Measurements from ENCODE around the gene RETREG2. TPM values are rescaled to one million over a fixed set of nuclear protein-coding genes. Genes with fewer than 3 reads are reported as not detected.

Gene RETREG2
- total and polyA plus RNA-seq, 2 of the 4 experiments (the other 2 are of a cell fraction) = 45.2 to 51.1 TPM

- Histone ChIP-seq H3K4me2 (ENCODE audit: low read depth, low read length) (no peak overlapping the region), H2BK5ac (ENCODE audit: low read depth, low read length, poor library complexity, severe bottlenecking) (no peak overlapping the region), H2AFZ (replicated peaks; ENCODE audit: low read length, poor library complexity) (no peak overlapping the region), H3K18ac (ENCODE audit: low read depth, low read length) (no peak overlapping the region), H3K4me3 (ENCODE audit: insufficient read depth, low read depth, low read length) (no peak overlapping the region), H2BK15ac (ENCODE audit: low read depth, low read length) (no peak overlapping the region), H3K14ac (replicated peaks; ENCODE audit: low read depth, low read length) (no peak overlapping the region), H3K56ac (ENCODE audit: extremely low read depth, insufficient read depth, low read length) (no peak overlapping the region), H2BK20ac (ENCODE audit: low read depth, low read length) (no peak overlapping the region), H3K27ac (ENCODE audit: insufficient read depth, low read length) (no peak overlapping the region), H4K91ac (ENCODE audit: insufficient read depth, low read depth, low read length) (no peak overlapping the region), H3K4ac (ENCODE audit: low read depth, low read length) (no peak overlapping the region), H3K23ac (ENCODE audit: low read depth, low read length) (no peak overlapping the region), H4K20me1 (ENCODE audit: insufficient read depth, low read length) (peaks cover 13% of the 10 kb centered on the region), H2AK9ac (replicated peaks; ENCODE audit: low read depth, low read length, poor library complexity) (peak overlapping the region; percentile 47), H3K79me1 (ENCODE audit: low read depth in 1 of 2, low read length in 2 of 2) (peaks cover 5 to 29% of the 10 kb centered on the region in 2 experiments; a peak in 3 of 4 replicates), H3K4me1 (ENCODE audit: control insufficient read depth, insufficient read depth, low read length) (peaks cover 16% of the 10 kb centered on the region), H3K27me3 (ENCODE audit: control insufficient read depth, insufficient read depth, low read length) (no peaks in the 10 kb centered on the region), H3K9ac (ENCODE audit: low read depth, low read length) (no peak overlapping the region), H3K9me3 (ENCODE audit: control insufficient read depth, insufficient read depth, low read length) (no peaks in the 10 kb centered on the region), H3K9me1 (ENCODE audit: insufficient read depth, low read length) (peaks cover 8% of the 10 kb centered on the region; the same call in 1 of the 2 replicates), H2BK120ac (ENCODE audit: low read depth, low read length) (no peak overlapping the region), H2AK5ac (ENCODE audit: low read depth, low read length) (no peak overlapping the region), H4K5ac (ENCODE audit: low read depth, low read length) (no peak overlapping the region), H3K36me3 (ENCODE audit: control insufficient read depth, insufficient read depth, low read length) (peaks cover 54% of the 10 kb centered on the region), H4K8ac (ENCODE audit: low read depth in 2 of 2, low read length in 2 of 2) (no peak overlapping the region)
- DNase-seq (no peak), ATAC-seq (ENCODE audit: low read depth) (no peak)
- in situ Hi-C loops (cut with MboI; ENCODE audit: low sequenced_read_pairs) (no loop called here), dilution Hi-C loops (cut with HindIII; ENCODE audit: low sequenced_read_pairs, unreplicated experiment) (no loop called here), intact Hi-C loops (cut with micrococcal nuclease) (no loop called here)
- CTCF ChIA-PET = no interaction called here
- POLR2A ChIA-PET (ENCODE audit: unreplicated experiment) = no interaction called here
- TF ChIP-seq, protein P1, sequence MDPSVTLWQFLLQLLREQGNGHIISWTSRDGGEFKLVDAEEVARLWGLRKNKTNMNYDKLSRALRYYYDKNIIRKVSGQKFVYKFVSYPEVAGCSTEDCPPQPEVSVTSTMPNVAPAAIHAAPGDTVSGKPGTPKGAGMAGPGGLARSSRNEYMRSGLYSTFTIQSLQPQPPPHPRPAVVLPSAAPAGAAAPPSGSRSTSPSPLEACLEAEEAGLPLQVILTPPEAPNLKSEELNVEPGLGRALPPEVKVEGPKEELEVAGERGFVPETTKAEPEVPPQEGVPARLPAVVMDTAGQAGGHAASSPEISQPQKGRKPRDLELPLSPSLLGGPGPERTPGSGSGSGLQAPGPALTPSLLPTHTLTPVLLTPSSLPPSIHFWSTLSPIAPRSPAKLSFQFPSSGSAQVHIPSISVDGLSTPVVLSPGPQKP (IDR thresholded peaks at IDR 0.05; ENCODE audit: borderline replicate concordance, low read depth, low read length) = no peak
- TF ChIP-seq MXI1 (IDR thresholded peaks at IDR 0.05; ENCODE audit: borderline replicate concordance, low read depth, low read length) (no peak), SMC3 (IDR thresholded peaks at IDR 0.05; ENCODE audit: low read depth, low read length) (no peak), RFX5 (IDR thresholded peaks at IDR 0.05; ENCODE audit: low read depth, low read length) (no peak), MAZ (IDR thresholded peaks at IDR 0.05; ENCODE audit: borderline replicate concordance, low read depth, low read length) (no peak), RAD21 (IDR thresholded peaks at IDR 0.05; ENCODE audit: low read length) (no peak), RCOR1 (IDR thresholded peaks at IDR 0.05; ENCODE audit: insufficient replicate concordance, low read length) (no peak), FOS (IDR thresholded peaks at IDR 0.05; ENCODE audit: low read depth, low read length) (no peak), CHD1 (IDR thresholded peaks at IDR 0.05; ENCODE audit: low read depth, low read length) (no peak), MAFK (IDR thresholded peaks at IDR 0.05; ENCODE audit: low read depth, low read length) (no peak), CTCF (conservative IDR thresholded peaks at IDR 0.05; ENCODE audit: low read depth, low read length) (no peak), USF2 (IDR thresholded peaks at IDR 0.05; ENCODE audit: low read depth, low read length) (no peak), CEBPB (IDR thresholded peaks at IDR 0.05; ENCODE audit: low read depth, low read length) (no peak), BHLHE40 (IDR thresholded peaks at IDR 0.05; ENCODE audit: low read depth, low read length) (no peak), NFE2L2 (IDR thresholded peaks at IDR 0.05; ENCODE audit: low read depth, low read length) (no peak), POLR2A (IDR thresholded peaks at IDR 0.05; ENCODE audit: low read depth, low read length) (no peak)
- BruUV-seq (replicated peaks) = no TSS peak
- WGBS, 2 experiments (ENCODE audit: extremely low coverage in 2 of 2, insufficient read length in 1 of 2) = 100% methylated on average over 6 of the region's 24 CpGs; no CpG with 5 or more reads in 1 of the 2 experiments
These were observed 32.3 kb downstream of the RETREG2 start for GRCh38 chr2:219210196-219210885.

All from IMR-90 (cell line).